Skin epidermis (tissue), 12 donors: ENCODE measurements around the gene CADPS2.

Source experiments
- H3K27ac ChIP-seq, 21 experiments: fragments of 200-600 bp; sonication (generic) in 11 of 21; one replicate each; pipeline ENCODE4 v1.5.0; 2020; ENCODE audit warnings: mild to moderate bottlenecking in 3 of 21, inconsistent platforms in 2 of 21, moderate library complexity in 2 of 21
- H3K4me3 ChIP-seq, 7 experiments: fragments of 200-600 bp; sonication (generic) in 2 of 7; one replicate each; pipeline ENCODE4 v1.5.0; 2020; ENCODE audit warnings: inconsistent platforms in 2 of 7, mild to moderate bottlenecking in 2 of 7, moderate library complexity in 1 of 7

The CADPS2 gene

GRCh38 chr7:122430710-122431109 is 455.6 kb downstream of the CADPS2 start:
- no peak overlapping the region for H3K4me3 ChIP-seq
- H3K27ac ChIP-seq, result no peak overlapping the region

- Histone ChIP-seq H3K27ac (no peak overlapping the region), H3K4me3 (no peak overlapping the region)
Observed at GRCh38 chr7:122429926-122430325, 456.3 kb downstream of the CADPS2 start.

GRCh38 chr7:122425731-122426130 is 460.5 kb downstream of the CADPS2 start:
- no peak overlapping the region for H3K4me3 ChIP-seq
- no peak overlapping the region for H3K27ac ChIP-seq

- Histone ChIP-seq H3K27ac (no peak overlapping the region), H3K4me3 (no peak overlapping the region)
Observed at GRCh38 chr7:122423591-122423990, 462.7 kb downstream of the CADPS2 start.

GRCh38 chr7:122416336-122416735 is 469.9 kb downstream of the CADPS2 start:
- Histone ChIP-seq H3K4me3 (no peak overlapping the region), H3K27ac (no peak overlapping the region)

GRCh38 chr7:122415510-122415909 is 470.8 kb downstream of the CADPS2 start:
- Histone ChIP-seq H3K27ac (no peak overlapping the region), H3K4me3 (no peak overlapping the region)

GRCh38 chr7:122413339-122413738 is 472.9 kb downstream of the CADPS2 start:
- Histone ChIP-seq H3K4me3 (no peak overlapping the region), H3K27ac (no peak overlapping the region)

GRCh38 chr7:122412883-122413282 is 473.4 kb downstream of the CADPS2 start:
- H3K4me3 ChIP-seq, result no peak overlapping the region
- H3K27ac ChIP-seq, result no peak overlapping the region

- no peak overlapping the region for H3K4me3 ChIP-seq
Observed at GRCh38 chr7:122412441-122412840, 473.8 kb downstream of the CADPS2 start.

GRCh38 chr7:122407195-122407594 is 479.1 kb downstream of the CADPS2 start:
- Histone ChIP-seq H3K27ac (no peak overlapping the region), H3K4me3 (no peak overlapping the region)

More at GRCh38 chr7:122412441-122412840, 473.8 kb downstream of the CADPS2 start:
- no peak overlapping the region for H3K27ac ChIP-seq

GRCh38 chr7:122403113-122403512 is 483.1 kb downstream of the CADPS2 start:
- no peak overlapping the region for H3K27ac ChIP-seq
- H3K4me3 ChIP-seq, result no peak overlapping the region

- Histone ChIP-seq H3K4me3 (no peak overlapping the region), H3K27ac (no peak overlapping the region)
Observed at GRCh38 chr7:122402235-122402634, 484.0 kb downstream of the CADPS2 start.

GRCh38 chr7:122397381-122397780 is 488.9 kb downstream of the CADPS2 start:
- no peak overlapping the region for H3K4me3 ChIP-seq
- H3K27ac ChIP-seq, result no peak overlapping the region

- H3K4me3 ChIP-seq, result no peak overlapping the region
- H3K27ac ChIP-seq, result no peak overlapping the region
Observed at GRCh38 chr7:122394512-122394911, 491.7 kb downstream of the CADPS2 start.

- no peak overlapping the region for H3K4me3 ChIP-seq
- H3K27ac ChIP-seq, result no peak overlapping the region
Observed at GRCh38 chr7:122384528-122384927, 501.7 kb downstream of the CADPS2 start.

- no peak overlapping the region for H3K4me3 ChIP-seq
Observed at GRCh38 chr7:122383934-122384333, 502.3 kb downstream of the CADPS2 start.

GRCh38 chr7:122380992-122381391 is 505.3 kb downstream of the CADPS2 start:
- Histone ChIP-seq H3K27ac (no peak overlapping the region), H3K4me3 (no peak overlapping the region)

More at GRCh38 chr7:122383934-122384333, 502.3 kb downstream of the CADPS2 start:
- H3K27ac ChIP-seq, result no peak overlapping the region

GRCh38 chr7:122379491-122379890 is 506.8 kb downstream of the CADPS2 start:
- Histone ChIP-seq H3K4me3 (no peak overlapping the region), H3K27ac (no peak overlapping the region)

GRCh38 chr7:122369756-122370155 is 516.5 kb downstream of the CADPS2 start:
- Histone ChIP-seq H3K27ac (no peak overlapping the region), H3K4me3 (no peak overlapping the region)

GRCh38 chr7:122364761-122365280 is 521.4 kb downstream of the CADPS2 start:
- no peak overlapping the region for H3K27ac ChIP-seq

GRCh38 chr7:122363144-122363543 is 523.1 kb downstream of the CADPS2 start:
- no peak overlapping the region for H3K27ac ChIP-seq
- no peak overlapping the region for H3K4me3 ChIP-seq

More at GRCh38 chr7:122364761-122365280, 521.4 kb downstream of the CADPS2 start:
- no peak overlapping the region for H3K4me3 ChIP-seq

- Histone ChIP-seq H3K4me3 (no peak overlapping the region), H3K27ac (no peak overlapping the region)
Observed at GRCh38 chr7:122362473-122362872, 523.8 kb downstream of the CADPS2 start.
